ENCODE results near the gene USP7. TPM values are rescaled to one million over a fixed set of nuclear protein-coding genes. Genes with fewer than 3 reads are reported as not detected.

The USP7 gene
- total RNA-seq, 2 donors from 2014 or later = 42.2 to 57.4 TPM

DNA sequence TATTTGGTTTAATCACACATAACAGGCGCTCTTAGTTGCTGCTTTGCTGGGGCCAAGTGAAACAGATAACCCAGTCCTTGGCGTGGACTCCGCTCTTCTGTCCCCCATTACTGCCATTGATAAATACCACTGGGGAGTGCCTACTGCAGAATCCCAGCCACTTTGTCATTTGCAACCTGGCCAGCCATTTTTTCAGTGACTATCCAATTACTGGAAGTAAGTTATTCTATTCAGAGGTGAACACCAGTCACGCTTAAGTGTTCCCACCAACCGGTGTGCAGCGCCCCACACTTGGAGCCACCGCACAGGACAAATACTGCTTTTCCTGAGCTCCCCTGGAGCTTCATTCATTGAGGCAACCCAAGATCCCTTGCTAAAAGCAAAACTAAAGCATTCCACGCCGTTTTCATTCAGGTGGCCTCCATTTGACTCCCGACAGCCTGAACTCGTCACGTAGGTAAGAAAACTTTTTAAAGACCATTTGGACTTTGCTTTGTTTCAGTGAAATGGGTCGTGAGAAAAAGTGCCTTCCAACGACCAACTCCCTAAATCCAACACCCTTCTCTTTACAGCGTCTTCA is 1.8 kb downstream of the USP7 start:
- DNase-seq (ENCODE audit: low spot score) = no peak
- Histone ChIP-seq H3K36me3 (no peaks in the 10 kb centered on the region), H3K4me1 (peaks cover 0 to 61% of the 10 kb centered on the region in 2 donors), H3K9me3 (no peaks in the 10 kb centered on the region), H3K4me3 (peak overlapping the region; percentile 73 to 78), H3K27me3 (no peaks in the 10 kb centered on the region), H3K27ac (peak overlapping the region in 1 of 2 donors; percentile 73)
- TF ChIP-seq, protein P1, sequence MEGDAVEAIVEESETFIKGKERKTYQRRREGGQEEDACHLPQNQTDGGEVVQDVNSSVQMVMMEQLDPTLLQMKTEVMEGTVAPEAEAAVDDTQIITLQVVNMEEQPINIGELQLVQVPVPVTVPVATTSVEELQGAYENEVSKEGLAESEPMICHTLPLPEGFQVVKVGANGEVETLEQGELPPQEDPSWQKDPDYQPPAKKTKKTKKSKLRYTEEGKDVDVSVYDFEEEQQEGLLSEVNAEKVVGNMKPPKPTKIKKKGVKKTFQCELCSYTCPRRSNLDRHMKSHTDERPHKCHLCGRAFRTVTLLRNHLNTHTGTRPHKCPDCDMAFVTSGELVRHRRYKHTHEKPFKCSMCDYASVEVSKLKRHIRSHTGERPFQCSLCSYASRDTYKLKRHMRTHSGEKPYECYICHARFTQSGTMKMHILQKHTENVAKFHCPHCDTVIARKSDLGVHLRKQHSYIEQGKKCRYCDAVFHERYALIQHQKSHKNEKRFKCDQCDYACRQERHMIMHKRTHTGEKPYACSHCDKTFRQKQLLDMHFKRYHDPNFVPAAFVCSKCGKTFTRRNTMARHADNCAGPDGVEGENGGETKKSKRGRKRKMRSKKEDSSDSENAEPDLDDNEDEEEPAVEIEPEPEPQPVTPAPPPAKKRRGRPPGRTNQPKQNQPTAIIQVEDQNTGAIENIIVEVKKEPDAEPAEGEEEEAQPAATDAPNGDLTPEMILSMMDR (IDR thresholded peaks at IDR 0.05) = no peak

DNA sequence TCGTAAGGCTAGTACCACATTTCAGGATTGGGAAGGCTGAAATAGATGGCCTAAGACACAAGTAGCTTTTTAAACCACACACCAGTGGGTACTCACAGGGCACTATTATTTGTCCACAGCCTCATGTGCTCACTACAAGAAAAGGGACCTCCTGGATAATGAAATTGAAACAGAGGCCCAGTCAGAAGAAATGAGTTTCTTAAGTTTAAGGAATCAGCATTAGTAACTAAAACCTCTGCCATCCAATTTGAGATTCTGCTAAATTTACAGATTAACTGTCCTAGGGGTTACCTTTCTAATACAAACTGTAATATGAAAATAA is 3.0 kb downstream of the USP7 start:
- no peaks in the 10 kb centered on the region for H3K27me3 ChIP-seq
- H3K4me1 ChIP-seq = peaks cover 0 to 72% of the 10 kb centered on the region in 2 donors
- no peak overlapping the region for H3K4me3 ChIP-seq
- no peak for DNase-seq (ENCODE audit: low spot score)
- no peaks in the 10 kb centered on the region for H3K36me3 ChIP-seq
- TF ChIP-seq, protein P1 (IDR thresholded peaks at IDR 0.05) = no peak
- no peaks in the 10 kb centered on the region for H3K9me3 ChIP-seq
- H3K27ac ChIP-seq = peak overlapping the region; percentile 53

DNA sequence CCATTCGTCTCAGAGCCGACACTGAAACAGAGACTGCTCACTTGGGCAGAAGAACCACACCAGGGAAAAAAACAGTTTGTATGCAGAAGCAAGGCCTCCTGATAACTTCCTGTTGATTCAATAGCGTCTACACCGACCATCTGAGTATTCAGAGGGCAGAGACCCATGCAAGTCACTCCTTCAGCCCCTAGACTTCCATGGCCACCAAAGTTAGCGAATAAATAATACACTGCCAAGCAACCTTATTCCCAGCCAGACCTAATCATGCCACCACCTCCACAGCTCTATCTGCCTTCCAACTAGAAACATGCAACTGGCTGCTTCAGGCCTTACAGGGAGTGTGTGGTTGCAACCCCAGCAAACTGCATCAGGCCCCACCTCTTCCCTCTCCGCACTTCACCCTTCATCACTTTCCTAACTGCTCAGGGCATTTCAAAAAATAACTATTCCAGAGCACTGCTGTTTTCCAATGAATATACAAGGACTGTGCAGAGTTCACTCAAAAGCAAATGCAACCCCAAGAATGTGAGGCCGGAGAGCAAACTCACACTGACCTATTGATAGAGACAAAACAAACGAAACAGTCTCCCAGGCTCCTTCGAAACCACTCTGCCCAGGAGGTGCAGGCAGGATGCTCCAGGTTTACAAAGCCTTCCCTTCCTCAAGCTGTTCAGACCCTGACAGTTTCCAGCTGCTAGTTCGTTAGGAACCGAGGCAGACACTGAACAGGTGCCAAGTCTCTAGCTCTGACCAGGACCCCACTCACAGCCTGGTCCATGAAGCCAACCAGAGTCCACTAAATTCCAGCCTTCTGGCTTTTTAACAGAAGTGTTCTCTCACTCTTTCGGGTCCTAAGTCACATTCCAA is 3.6 kb downstream of the USP7 start:
- no peaks in the 10 kb centered on the region for H3K36me3 ChIP-seq
- DNase-seq (ENCODE audit: low spot score) = no peak
- peak overlapping the region; percentile 53 for H3K27ac ChIP-seq
- H3K27me3 ChIP-seq = no peaks in the 10 kb centered on the region
- H3K4me3 ChIP-seq = no peak overlapping the region
- H3K4me1 ChIP-seq = peaks cover 0 to 78% of the 10 kb centered on the region in 2 donors
- H3K9me3 ChIP-seq = no peaks in the 10 kb centered on the region
- TF ChIP-seq, protein P1 (IDR thresholded peaks at IDR 0.05) = no peak

DNA sequence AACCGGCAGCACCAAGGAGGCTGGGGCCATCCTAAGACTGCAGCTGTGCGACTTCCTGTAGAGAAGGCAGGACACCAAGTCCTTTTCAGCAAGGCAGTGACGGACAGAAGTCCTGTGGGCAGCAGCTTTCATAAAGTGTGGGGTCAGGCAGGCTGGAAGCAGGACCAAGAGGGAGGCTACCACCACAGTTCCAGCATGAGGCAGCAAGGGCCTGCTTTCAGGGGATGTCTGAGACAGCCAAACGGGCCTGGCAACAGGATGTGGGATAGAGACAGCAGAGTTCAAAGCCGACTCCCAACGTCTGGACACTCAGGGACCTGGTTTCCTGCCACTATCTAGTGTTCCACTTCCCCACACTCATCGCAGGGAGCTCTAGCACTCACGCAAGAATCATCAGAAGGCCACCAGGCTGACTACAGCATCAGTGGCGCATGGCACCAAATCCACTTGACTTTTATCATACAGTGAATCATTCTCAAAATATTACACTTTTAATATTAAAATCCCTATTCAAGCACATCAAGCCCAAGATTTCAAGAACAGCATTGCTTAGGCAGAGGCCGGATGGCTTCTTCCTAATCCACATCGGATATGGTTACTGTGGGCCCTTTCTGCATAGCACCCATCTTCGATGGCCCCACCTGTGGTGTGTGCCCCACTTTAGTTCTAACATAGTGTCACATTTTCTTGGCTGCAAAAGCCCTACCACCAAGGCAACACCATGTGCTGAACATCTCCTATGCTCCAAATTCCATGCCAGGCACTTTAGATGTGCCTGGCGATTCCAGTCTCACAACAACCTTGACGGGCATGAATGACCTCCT is 5.2 kb downstream of the USP7 start:
- TF ChIP-seq, protein P1 (IDR thresholded peaks at IDR 0.05) = no peak
- Histone ChIP-seq H3K36me3 (no peaks in the 10 kb centered on the region), H3K4me3 (no peak overlapping the region), H3K9me3 (no peaks in the 10 kb centered on the region), H3K4me1 (peaks cover 0 to 79% of the 10 kb centered on the region in 2 donors), H3K27ac (peak overlapping the region; percentile 53 to 54), H3K27me3 (no peaks in the 10 kb centered on the region)
- peak; percentile 68 for DNase-seq (ENCODE audit: low spot score)

DNA sequence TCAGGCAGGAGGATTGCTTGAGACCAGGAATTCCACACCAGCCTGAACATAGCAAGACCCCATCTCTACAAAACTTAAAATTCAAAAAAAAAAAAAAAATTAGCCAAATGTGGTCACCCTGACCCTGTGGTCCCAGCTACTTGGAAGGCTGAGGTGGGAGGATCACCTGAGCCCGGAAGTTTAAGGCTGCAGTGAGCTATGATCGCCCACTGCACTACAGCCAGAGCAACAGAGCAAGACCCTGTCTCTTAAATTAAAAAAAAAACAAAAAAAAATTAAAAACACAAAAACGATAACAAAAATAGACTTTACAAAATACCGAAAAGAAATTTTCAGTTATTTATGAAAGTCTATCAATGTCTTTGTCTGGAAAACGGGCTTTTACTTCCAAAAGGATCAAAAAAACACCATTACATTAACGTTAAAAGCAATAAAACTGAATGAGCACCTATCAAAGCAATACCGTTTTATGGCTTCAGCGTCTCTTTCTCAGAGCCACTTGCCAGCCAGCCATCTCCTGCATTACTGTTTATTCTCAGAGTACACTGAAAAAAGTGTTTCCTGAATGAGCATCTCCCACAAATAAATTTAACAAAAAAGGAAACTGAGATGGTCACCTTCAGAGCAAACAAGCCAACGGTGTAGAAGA is 6.1 kb downstream of the USP7 start:
- no peak overlapping the region for H3K4me3 ChIP-seq
- H3K4me1 ChIP-seq = peaks cover 0 to 87% of the 10 kb centered on the region in 2 donors
- H3K27ac ChIP-seq = peak overlapping the region; percentile 53 to 54

More for the DNA sequence above, 6.1 kb downstream of the USP7 start:
- Histone ChIP-seq H3K9me3 (no peaks in the 10 kb centered on the region), H3K36me3 (no peaks in the 10 kb centered on the region), H3K27me3 (no peaks in the 10 kb centered on the region)
- TF ChIP-seq, protein P1 (IDR thresholded peaks at IDR 0.05) = no peak
- DNase-seq (ENCODE audit: low spot score) = no peak
